Activated CD8-positive, alpha-beta T cell treated with anti-CD3 and anti-CD28 coated beads for 36 hours (primary cell): ENCODE data around the gene KRTAP10-9. TPM values are rescaled to one million over a fixed set of nuclear protein-coding genes. Genes with fewer than 3 reads are reported as not detected.
"Not testable (repeated sequence)": the region's sequence is repeated elsewhere in the genome, so short reads cannot be mapped to it uniquely, and the experiment has no call there.

ENCODE experiments used
- ATAC-seq: fragments of 200-7000 bp; cut with Tn5 transposase; one replicate; pipeline ENCODE4 v1.10.0; 2021; ENCODE audit warnings: mild to moderate bottlenecking, moderate library complexity
- CTCF ChIA-PET: fragments of 350-600 bp; sonication (Branson Sonifier 250); formaldehyde crosslinking; loops from one replicate; lab custom pipeline; 2021; ENCODE audit warnings: antibody characterized with exemption; lab: Charles Lee
- POLR2A ChIA-PET: fragments of 350-600 bp; sonication (Branson Sonifier 250); formaldehyde crosslinking; loops from one replicate; lab custom pipeline; 2021; ENCODE audit warnings: antibody characterized with exemption; lab: Charles Lee
- DNase-seq: peaks from one replicate; pipeline ENCODE4 v3.0.0-alpha.2; 2020
- H3K27ac Mint-ChIP-seq: one replicate; pipeline ENCODE4 v1.8.0; 2021; ENCODE audit warnings: mild to moderate bottlenecking, mixed read lengths
- H3K27me3 Mint-ChIP-seq: one replicate; pipeline ENCODE4 v1.8.0; 2021; ENCODE audit warnings: mixed read lengths
- H3K36me3 Mint-ChIP-seq: one replicate; pipeline ENCODE4 v1.8.0; 2021; ENCODE audit warnings: low read depth, mixed read lengths
- H3K4me1 Mint-ChIP-seq: one replicate; pipeline ENCODE4 v1.8.0; 2021; ENCODE audit warnings: low read depth, mixed read lengths
- H3K4me3 Mint-ChIP-seq: one replicate; pipeline ENCODE4 v1.8.0; 2021; ENCODE audit warnings: mild to moderate bottlenecking, moderate library complexity, mixed read lengths
- H3K9me3 Mint-ChIP-seq: one replicate; pipeline ENCODE4 v1.8.0; 2021; ENCODE audit warnings: mixed read lengths
- CTCF ChIP-seq: fragments of 200-600 bp; IDR thresholded peaks from one replicate; pipeline ENCODE4 v1.8.0; 2022; ENCODE audit warnings: antibody characterized with exemption, mild to moderate bottlenecking
- intact Hi-C: fragments of 100-400 bp; cut with micrococcal nuclease; formaldehyde crosslinking; loops from one replicate; pipeline ENCODE4 v1.10.0; 2022
- total RNA-seq, 2 experiments: library from RNA; stranded (reverse); gene quantifications; one replicate each; pipeline ENCODE4 v1.2.3, GENCODE V29; 2021

Gene KRTAP10-9
- total RNA-seq: not detected

GRCh38 chr21:44626673-44627143 lies at the start of gene KRTAP10-9:
Gene KRTAP10-9 (plus strand): TSS chr21:44627093. CDS start chr21:44627172, 79 bp downstream.
- ATAC-seq: no peak
- Mint-ChIP-seq H3K27me3 (no peaks in the 10 kb centered on the region), H3K27ac (no peak within 1 kb of the TSS), H3K36me3 (peaks cover 29% of the 10 kb centered on the region), H3K4me1 (peaks cover 30% of the 10 kb centered on the region), H3K9me3 (peaks cover 51% of the 10 kb centered on the region), H3K4me3 (no peak within 1 kb of the TSS)
- POLR2A ChIA-PET: no interaction called here
- no peak for TF ChIP-seq CTCF
- intact Hi-C loops: no loop called here
- CTCF ChIA-PET: interaction anchor here (0.7 kb wide), 1 partner anchor 167 kb away, joined by 3 read pairs; no protein-coding TSS in a partner anchor
- no peak for DNase-seq

- CTCF ChIA-PET: interaction anchor here (0.6 kb wide), 1 partner anchor 546 kb away, joined by 3 read pairs; no protein-coding TSS in a partner anchor
- POLR2A ChIA-PET: no interaction called here
- no peak overlapping the region for H3K27ac Mint-ChIP-seq
- DNase-seq (no peak), ATAC-seq (no peak)
- H3K27me3 Mint-ChIP-seq: peaks cover 3% of the 10 kb centered on the region
- H3K4me3 Mint-ChIP-seq: no peak overlapping the region
- intact Hi-C loops: no loop called here
- TF ChIP-seq CTCF: no peak
- H3K36me3 Mint-ChIP-seq: peaks cover 9% of the 10 kb centered on the region
- H3K9me3 Mint-ChIP-seq: peaks cover 25% of the 10 kb centered on the region
- no peaks in the 10 kb centered on the region for H3K4me1 Mint-ChIP-seq
Observed at GRCh38 chr21:44578371-44579055, 48.4 kb upstream of the KRTAP10-9 start.

GRCh38 chr21:44579056-44579832 lies 47.6 kb upstream of the KRTAP10-9 start:
- peaks cover 25% of the 10 kb centered on the region for H3K9me3 Mint-ChIP-seq
- H3K4me1 Mint-ChIP-seq: peaks cover 6% of the 10 kb centered on the region
- H3K4me3 Mint-ChIP-seq: no peak overlapping the region
- peaks cover 3% of the 10 kb centered on the region for H3K27me3 Mint-ChIP-seq
- ChIA-PET CTCF (no interaction called here), POLR2A (no interaction called here)
- ATAC-seq: no peak
- intact Hi-C loops: no loop called here
- no peak overlapping the region for H3K27ac Mint-ChIP-seq
- no peak for TF ChIP-seq CTCF
- peaks cover 9% of the 10 kb centered on the region for H3K36me3 Mint-ChIP-seq
- DNase-seq: no peak

- intact Hi-C loops: no loop called here
- no peak for DNase-seq
- H3K27ac Mint-ChIP-seq: no peak overlapping the region
- no peak for TF ChIP-seq CTCF
- ChIA-PET POLR2A (no interaction called here), CTCF (no interaction called here)
- H3K9me3 Mint-ChIP-seq: peaks cover 25% of the 10 kb centered on the region
- peaks cover 9% of the 10 kb centered on the region for H3K36me3 Mint-ChIP-seq
- peaks cover 6% of the 10 kb centered on the region for H3K4me1 Mint-ChIP-seq
- ATAC-seq: no peak
- H3K4me3 Mint-ChIP-seq: no peak overlapping the region
- H3K27me3 Mint-ChIP-seq: peaks cover 2% of the 10 kb centered on the region
Observed at GRCh38 chr21:44579833-44580144, 47.1 kb upstream of the KRTAP10-9 start.

- POLR2A ChIA-PET, H3K27me3 Mint-ChIP-seq, H3K4me3 Mint-ChIP-seq, H3K4me1 Mint-ChIP-seq, H3K27ac Mint-ChIP-seq, H3K36me3 Mint-ChIP-seq, ATAC-seq, intact Hi-C loops, DNase-seq: not testable (repeated sequence)
- CTCF ChIA-PET: interaction anchor here (1.5 kb wide), 1 partner anchor 162 kb away, joined by 5 read pairs; no protein-coding TSS in a partner anchor
- peaks cover 25% of the 10 kb centered on the region for H3K9me3 Mint-ChIP-seq
Observed at GRCh38 chr21:44580231-44580821, 46.6 kb upstream of the KRTAP10-9 start, which contains the start of gene KRTAP10-5. Gene KRTAP10-5 (minus strand): TSS chr21:44580604. CDS start chr21:44580578, 26 bp downstream.
